Measurements from ENCODE around the gene PLAAT5.

The PLAAT5 gene

GRCh38 chr11:63521896-63522295 is 30.9 kb upstream of the PLAAT5 start:
- no peak overlapping the region for H3K27ac ChIP-seq (ENCODE audit: low read depth, low read length)
- no peaks in the 10 kb centered on the region for H3F3A ChIP-seq (ENCODE audit: control insufficient read depth, insufficient read depth)
- no peaks in the 10 kb centered on the region for H3K27me3 ChIP-seq (ENCODE audit: control insufficient read depth, low read length)
- no peaks in the 10 kb centered on the region for H3K9me2 ChIP-seq (replicated peaks; ENCODE audit: control insufficient read depth, low read length)
- H3K79me2 ChIP-seq (ENCODE audit: control insufficient read depth, low read length) = no peaks in the 10 kb centered on the region
- H3K36me3 ChIP-seq (ENCODE audit: control insufficient read depth, low read length) = no peaks in the 10 kb centered on the region
- no peak for TF ChIP-seq CTCF (IDR thresholded peaks at IDR 0.05; ENCODE audit: low read depth, low read length, poor library complexity, severe bottlenecking)
- no peak overlapping the region for H3K4me3 ChIP-seq (ENCODE audit: low read length)
- peaks cover 3% of the 10 kb centered on the region; the same call in 1 of the 2 replicates for H3K9me3 ChIP-seq (ENCODE audit: control insufficient read depth, insufficient read depth, low read length)
- no peaks in the 10 kb centered on the region for H4K20me1 ChIP-seq (ENCODE audit: control insufficient read depth, insufficient read depth, low read depth, low read length)
- no peak overlapping the region for H3K4me2 ChIP-seq (ENCODE audit: low read length)
- H3K4me1 ChIP-seq (ENCODE audit: control insufficient read depth, low read length) = no peaks in the 10 kb centered on the region

DNA sequence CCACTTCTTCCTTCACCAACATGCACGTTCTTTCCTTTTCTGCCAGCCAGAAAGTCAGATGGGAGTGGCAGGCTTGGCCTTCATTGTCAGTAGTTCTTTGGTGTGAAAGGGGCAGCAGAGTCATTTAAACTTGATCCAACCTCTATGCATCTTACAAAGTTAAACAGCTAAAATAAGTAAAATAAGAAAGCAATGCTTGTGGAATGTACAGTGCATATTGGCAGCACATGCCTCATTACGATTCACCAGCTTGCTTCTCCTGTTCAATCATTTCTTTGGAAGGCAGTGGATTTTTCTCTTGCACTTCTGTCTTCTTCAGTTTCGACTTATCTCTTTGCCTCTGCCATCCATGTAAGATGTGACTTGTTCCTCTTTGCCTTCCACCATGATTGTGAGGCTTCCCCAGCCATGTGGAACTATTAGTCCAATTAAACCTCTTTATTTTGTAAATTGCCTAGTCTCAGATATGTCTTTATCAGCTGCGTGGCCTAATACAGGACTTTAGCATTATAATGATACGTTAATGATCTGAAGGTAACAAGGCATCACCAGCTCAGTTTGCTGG is 29.7 kb upstream of the PLAAT5 start:
- no peaks in the 10 kb centered on the region for H4K20me1 ChIP-seq (ENCODE audit: control insufficient read depth, insufficient read depth, low read depth, low read length)
- H3K79me2 ChIP-seq (ENCODE audit: control insufficient read depth, low read length) = no peaks in the 10 kb centered on the region
- peaks cover 3% of the 10 kb centered on the region; the same call in 1 of the 2 replicates for H3K9me3 ChIP-seq (ENCODE audit: control insufficient read depth, insufficient read depth, low read length)
- H3K36me3 ChIP-seq (ENCODE audit: control insufficient read depth, low read length) = no peaks in the 10 kb centered on the region
- no peak overlapping the region for H3K4me3 ChIP-seq (ENCODE audit: low read length)
- no peaks in the 10 kb centered on the region for H3K27me3 ChIP-seq (ENCODE audit: control insufficient read depth, low read length)
- no peak overlapping the region for H3K4me2 ChIP-seq (ENCODE audit: low read length)
- no peaks in the 10 kb centered on the region for H3K4me1 ChIP-seq (ENCODE audit: control insufficient read depth, low read length)
- H3F3A ChIP-seq (ENCODE audit: control insufficient read depth, insufficient read depth) = no peaks in the 10 kb centered on the region
- H3K9me2 ChIP-seq (replicated peaks; ENCODE audit: control insufficient read depth, low read length) = no peaks in the 10 kb centered on the region
- TF ChIP-seq CTCF (IDR thresholded peaks at IDR 0.05; ENCODE audit: low read depth, low read length, poor library complexity, severe bottlenecking) (no peak), EZH2phosphoT487 (IDR thresholded peaks at IDR 0.05; ENCODE audit: borderline replicate concordance, low read length) (no peak)
- no peak overlapping the region for H3K27ac ChIP-seq (ENCODE audit: low read depth, low read length)

DNA sequence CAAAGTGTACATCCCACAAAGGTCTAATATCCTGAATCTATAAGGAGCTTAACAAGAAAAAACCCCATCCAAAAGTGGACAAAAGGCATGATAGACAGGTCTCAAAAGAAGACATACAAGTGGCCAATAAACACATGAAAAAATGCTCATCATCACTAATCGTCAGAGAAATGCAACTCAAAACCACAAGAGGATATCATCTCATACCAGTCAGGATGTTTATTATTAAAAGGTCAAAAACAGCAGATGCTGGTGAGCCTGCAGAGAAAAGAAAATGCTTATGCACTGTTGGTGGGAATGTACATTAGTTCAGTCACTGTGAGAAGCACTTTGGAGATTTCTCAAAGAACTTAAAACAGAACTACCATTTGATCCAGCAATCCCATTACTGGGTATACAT is 27.6 kb upstream of the PLAAT5 start:
- H3K27ac ChIP-seq (ENCODE audit: low read depth, low read length) = no peak overlapping the region
- H3K9me3 ChIP-seq (ENCODE audit: control insufficient read depth, insufficient read depth, low read length) = no peaks in the 10 kb centered on the region
- no peaks in the 10 kb centered on the region for H3K27me3 ChIP-seq (ENCODE audit: control insufficient read depth, low read length)
- H3K9me2 ChIP-seq (replicated peaks; ENCODE audit: control insufficient read depth, low read length) = no peaks in the 10 kb centered on the region
- H3F3A ChIP-seq (ENCODE audit: control insufficient read depth, insufficient read depth) = no peaks in the 10 kb centered on the region
- H3K79me2 ChIP-seq (ENCODE audit: control insufficient read depth, low read length) = no peaks in the 10 kb centered on the region
- H3K36me3 ChIP-seq (ENCODE audit: control insufficient read depth, low read length) = no peaks in the 10 kb centered on the region
- H3K4me1 ChIP-seq (ENCODE audit: control insufficient read depth, low read length) = no peaks in the 10 kb centered on the region
- no peak overlapping the region for H3K4me2 ChIP-seq (ENCODE audit: low read length)
- no peaks in the 10 kb centered on the region for H4K20me1 ChIP-seq (ENCODE audit: control insufficient read depth, insufficient read depth, low read depth, low read length)
- no peak overlapping the region for H3K4me3 ChIP-seq (ENCODE audit: low read length)
- TF ChIP-seq EZH2phosphoT487 (IDR thresholded peaks at IDR 0.05; ENCODE audit: borderline replicate concordance, low read length) (no peak), CTCF (IDR thresholded peaks at IDR 0.05; ENCODE audit: low read depth, low read length, poor library complexity, severe bottlenecking) (no peak)

Data from DOHH2 (cell line).